Tongue (tissue), 2 donors: Measurements from ENCODE around the gene ZNF474. TPM values are rescaled to one million over a fixed set of nuclear protein-coding genes. Genes with fewer than 3 reads are reported as not detected.

Experiments
- DNase-seq: peaks from one replicate; pipeline ENCODE4 v3.0.0-alpha.2; 2015
- total RNA-seq: library from RNA; depleted of rRNA; stranded (reverse); fragments of >200 nt; gene quantifications from one replicate; pipeline ENCODE4 v1.2.3, GENCODE V29; 2014

The ZNF474 gene
- total RNA-seq, 1 donor from 2014 or later: 1.0 TPM

DNA sequence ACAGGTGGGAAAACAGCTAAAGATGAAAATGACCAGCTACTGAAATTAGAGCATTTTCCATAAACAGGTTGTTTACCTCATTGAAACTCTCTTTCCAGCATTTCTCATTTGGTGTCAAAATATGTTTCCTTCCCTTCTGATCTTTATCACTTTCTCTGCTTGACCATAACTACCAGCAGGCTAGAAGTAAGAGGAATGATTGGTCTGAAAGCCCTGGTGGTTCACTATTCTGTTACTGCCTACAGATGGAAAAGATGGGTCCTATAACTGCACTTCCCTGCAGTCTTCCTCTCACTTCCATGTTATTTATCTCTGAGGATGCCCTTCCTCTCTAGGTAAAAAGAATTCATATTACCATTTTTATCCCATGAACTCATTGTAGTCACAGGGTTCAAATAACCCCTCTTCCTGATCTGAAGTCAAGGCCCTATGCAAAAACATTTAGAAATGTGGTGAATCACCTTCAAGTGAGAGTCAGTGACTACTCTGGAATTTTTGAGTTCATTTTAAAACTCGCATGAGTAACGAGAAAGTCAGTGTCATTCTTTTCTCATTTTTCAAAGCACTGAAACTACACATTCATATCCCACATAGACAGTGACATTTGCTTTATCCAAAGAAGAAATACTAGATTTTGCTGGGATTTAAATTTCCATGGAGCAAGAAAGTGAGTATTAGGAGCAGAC, 51.7 kb downstream of the ZNF474 start:
- DNase-seq: peak; percentile 24

DNA sequence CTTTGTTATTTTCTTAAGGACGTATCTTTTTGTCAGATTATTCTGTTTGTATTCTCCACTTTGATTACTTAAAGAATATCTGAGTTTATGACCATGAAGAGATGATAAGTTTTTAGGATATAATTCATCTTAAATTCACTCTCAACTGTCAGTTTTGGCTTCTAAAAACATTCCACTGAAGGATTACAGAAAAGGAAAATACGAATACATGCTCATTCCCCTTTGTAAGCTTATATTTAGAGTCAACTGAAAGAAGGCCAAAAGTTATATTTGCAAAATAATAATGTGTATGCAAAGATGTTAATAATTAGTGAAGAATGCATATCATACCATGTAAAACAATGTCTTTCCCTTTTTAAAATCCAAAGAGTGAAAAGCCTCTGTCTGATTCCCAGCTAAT, 52.5 kb downstream of the ZNF474 start:
- DNase-seq: no peak

- DNase-seq: peak; percentile 79
Measured at GRCh38 chr5:122182491-122182921, 53.2 kb downstream of the ZNF474 start.

DNA sequence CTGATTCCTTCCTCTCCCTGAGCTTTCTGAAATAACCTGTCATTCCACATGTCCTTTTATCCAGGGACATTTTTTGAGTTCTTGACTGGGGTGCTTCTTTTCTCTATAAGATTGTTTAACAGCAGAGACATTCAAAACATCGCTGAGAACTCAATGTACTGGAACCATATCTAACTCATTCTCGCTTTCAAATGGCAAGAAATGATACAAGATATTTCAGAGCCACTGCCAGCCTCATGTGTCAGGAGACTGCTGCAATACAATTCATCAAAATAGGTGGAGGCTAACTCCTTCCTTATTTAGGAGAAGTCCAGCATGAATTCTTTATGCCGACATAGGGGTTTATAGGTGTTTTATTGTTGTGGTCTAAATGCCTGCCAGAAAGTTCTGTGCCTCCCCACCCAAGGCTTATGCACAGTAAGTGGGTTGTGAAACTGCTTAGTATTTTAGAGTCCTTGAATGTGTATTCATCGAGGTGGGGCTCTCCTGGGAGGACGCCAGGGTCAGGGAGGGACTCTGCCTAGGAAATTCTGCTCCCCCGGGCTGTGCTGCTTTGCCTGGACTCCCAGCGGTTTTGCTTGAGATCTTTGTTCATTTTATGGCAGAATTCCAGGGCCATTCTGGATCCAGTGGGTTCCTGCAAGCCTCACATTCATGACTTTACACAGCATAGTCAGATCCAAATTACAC, 53.9 kb downstream of the ZNF474 start:
- DNase-seq: peak; percentile 41

DNA sequence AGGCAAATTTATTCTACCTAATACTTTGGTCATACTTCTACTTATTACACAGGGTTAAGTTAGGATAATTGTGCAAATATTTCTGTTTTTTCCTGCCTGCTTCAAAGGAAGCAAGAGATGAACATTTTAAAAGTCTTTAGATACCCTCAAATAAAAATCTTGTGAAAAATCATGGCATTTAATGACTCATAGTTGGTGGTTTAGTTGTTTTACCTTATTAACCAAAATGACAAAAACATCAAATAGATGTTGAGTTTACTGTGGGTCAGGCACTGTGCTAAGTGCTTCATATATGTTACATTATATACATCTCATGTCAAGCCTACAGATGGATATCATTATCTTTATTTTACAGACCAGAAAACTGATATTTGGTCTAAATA, 54.4 kb downstream of the ZNF474 start:
- DNase-seq: no peak

DNA sequence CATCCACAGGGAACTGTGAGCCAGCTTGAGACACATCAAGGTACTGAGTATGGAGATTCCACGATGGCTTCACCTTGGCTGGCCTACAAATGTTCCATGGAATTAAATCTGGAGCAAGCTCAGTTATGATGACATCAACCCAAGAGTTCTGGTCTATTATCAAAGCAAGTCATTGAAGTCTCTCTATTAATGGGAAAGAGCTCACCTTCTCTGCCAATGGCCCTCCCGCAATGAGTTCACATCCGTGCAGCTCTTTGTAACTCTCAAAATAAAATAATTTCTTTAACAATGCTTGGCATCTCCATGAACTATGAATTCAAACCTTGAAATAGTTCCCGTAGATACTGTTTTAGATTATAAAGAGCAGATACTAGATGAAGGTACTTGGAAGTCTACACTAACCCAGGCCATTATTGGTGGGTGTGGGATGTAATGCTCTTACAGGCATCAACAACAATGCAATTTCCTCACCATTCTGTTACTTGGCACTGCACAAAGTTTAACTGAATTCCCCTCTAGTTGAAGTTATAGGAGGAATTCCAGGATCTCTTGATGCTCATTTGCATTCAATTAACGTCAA, 55.4 kb downstream of the ZNF474 start:
- DNase-seq: no peak

GRCh38 chr5:122187426-122187825, 58.1 kb downstream of the ZNF474 start:
- no peak for DNase-seq

- DNase-seq: no peak
Measured at GRCh38 chr5:122190156-122190555, 60.8 kb downstream of the ZNF474 start.

GRCh38 chr5:122192497-122193496, 63.5 kb downstream of the ZNF474 start:
- peak; percentile 90 for DNase-seq

GRCh38 chr5:122195802-122196394, 66.6 kb downstream of the ZNF474 start:
- DNase-seq: peak; percentile 80

DNA sequence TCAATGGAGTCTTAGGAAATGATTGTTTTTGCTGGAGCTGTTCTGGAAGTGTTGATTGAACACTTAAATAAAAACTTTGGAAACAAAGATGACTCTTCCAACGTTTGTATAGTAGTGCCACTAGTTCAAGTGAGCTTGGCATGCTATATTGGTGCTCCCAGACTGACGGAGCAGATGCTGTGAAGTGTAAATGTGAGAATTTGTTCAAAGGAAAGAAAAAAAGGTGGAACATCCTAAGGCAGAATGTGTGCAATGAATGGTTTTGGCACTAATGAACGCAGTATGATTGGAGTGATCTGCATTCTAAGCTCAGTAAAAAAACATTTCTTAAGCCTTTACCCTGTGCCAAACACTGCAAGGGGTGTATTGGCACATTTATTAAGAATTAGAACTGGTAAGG, 69.8 kb downstream of the ZNF474 start:
- DNase-seq: no peak

GRCh38 chr5:122200450-122200849, 71.1 kb downstream of the ZNF474 start:
- DNase-seq: no peak

DNA sequence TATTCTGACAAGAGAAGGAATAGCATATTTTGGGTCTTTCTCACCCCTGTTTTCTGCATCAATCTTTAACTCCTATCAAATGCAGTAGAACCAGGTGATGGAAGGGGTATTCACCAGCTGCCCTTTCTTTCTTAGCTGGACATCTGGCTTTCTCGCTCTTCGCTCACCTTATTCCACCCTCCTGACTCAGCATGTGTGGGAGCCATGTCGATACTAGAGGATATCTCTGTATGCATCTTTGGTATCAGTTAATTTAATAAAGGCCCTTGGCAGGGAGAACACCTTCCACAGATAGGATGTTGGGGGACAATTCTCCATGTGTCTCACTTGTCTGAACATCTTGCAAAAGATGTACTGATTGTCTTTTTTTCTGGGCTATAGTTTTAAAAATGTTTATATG, 71.5 kb downstream of the ZNF474 start:
- no peak for DNase-seq

DNA sequence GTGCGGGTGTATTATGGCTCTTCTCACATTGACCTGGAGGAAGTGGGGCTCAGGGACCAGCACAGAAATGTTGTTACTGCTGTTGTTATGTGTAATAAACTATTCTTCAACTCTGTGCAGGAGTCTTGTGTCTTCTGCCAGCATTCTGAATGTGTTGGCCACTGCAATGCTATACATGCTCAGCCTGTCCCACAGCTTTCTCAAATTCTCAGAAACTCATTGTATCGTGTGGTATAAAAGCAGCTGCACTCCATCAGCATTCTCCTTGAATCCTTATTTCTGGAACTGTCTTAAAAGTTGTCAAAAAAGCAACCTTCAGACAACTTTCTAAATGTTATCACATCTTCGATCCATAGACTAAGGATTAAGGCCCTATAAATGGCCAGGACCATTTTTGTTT, 72.0 kb downstream of the ZNF474 start:
- DNase-seq: peak; percentile 27

DNA sequence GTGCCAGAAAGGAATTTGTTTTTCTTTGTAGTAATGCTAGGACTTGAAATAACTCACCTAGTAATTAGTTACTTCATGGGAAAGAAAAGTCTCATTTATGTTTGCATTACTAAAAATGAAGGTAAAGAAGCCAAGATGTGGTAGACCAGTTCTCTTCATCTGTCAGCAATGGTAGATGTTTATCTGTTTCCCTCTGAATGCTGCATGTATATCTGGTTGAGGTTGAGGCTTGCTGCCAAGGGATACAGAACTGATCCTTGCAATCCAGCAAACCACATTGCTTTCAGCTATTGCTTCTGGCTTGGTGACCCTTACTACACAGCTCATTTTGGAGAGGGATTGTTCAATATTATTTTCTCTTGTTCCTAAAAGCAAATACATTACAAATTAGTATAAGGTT, 73.6 kb downstream of the ZNF474 start:
- DNase-seq: peak; percentile 16

Other genes starting within 250 kb of the ZNF474 start
- 26.6 TPM for gene SRFBP1, start 167.6 kb upstream of the ZNF474 start, total RNA-seq
- 46.0 TPM for gene LOX, start 51.3 kb upstream of the ZNF474 start, total RNA-seq
- gene SNCAIP, start 182.7 kb downstream of the ZNF474 start, total RNA-seq: 22.0 TPM